Astrocyte (in vitro differentiated cells and primary cell): ENCODE data around the gene SRSF3. TPM values are rescaled to one million over a fixed set of nuclear protein-coding genes. Genes with fewer than 3 reads are reported as not detected.

Source experiments
- DNase-seq: peaks from one replicate; pipeline ENCODE4 v3.0.0-alpha.2; 2010; ENCODE audit warnings: low read depth
- FAIRE-seq: peaks from 2 replicates; lab custom pipeline; 2011; peaks lifted over from hg19 to GRCh38; lab: Jason Lieb, UNC
- H2AFZ ChIP-seq: 2 replicates; pipeline ENCODE4 v1.6.0; 2012; ENCODE audit warnings: low read depth, low read length, inconsistent platforms
- H3K27ac ChIP-seq: 2 replicates; pipeline ENCODE4 v1.5.1; 2011; ENCODE audit warnings: low read depth, low read length, inconsistent platforms
- H3K27me3 ChIP-seq: 2 replicates; pipeline ENCODE4 v1.6.0; 2011; ENCODE audit warnings: low read length, inconsistent platforms; ENCODE audit not compliant: insufficient read depth
- H3K36me3 ChIP-seq: 2 replicates; pipeline ENCODE4 v1.5.1; 2011; ENCODE audit warnings: low read length, inconsistent platforms; ENCODE audit not compliant: insufficient read depth
- H3K4me1 ChIP-seq: 2 replicates; pipeline ENCODE4 v1.5.1; 2011; ENCODE audit warnings: low read length, inconsistent platforms; ENCODE audit not compliant: insufficient read depth
- H3K4me2 ChIP-seq: 2 replicates; pipeline ENCODE4 v1.6.0; 2012; ENCODE audit warnings: low read length, inconsistent platforms
- H3K4me3 ChIP-seq: 2 replicates; pipeline ENCODE4 v1.5.1; 2011; ENCODE audit warnings: low read depth, mild to moderate bottlenecking, low read length, inconsistent platforms; ENCODE audit not compliant: insufficient read depth
- H3K79me2 ChIP-seq: 2 replicates; pipeline ENCODE4 v1.6.0; 2012; ENCODE audit warnings: mild to moderate bottlenecking, low read length, inconsistent platforms; ENCODE audit not compliant: insufficient read depth
- H3K9ac ChIP-seq: 2 replicates; pipeline ENCODE4 v1.6.0; 2012; ENCODE audit warnings: mild to moderate bottlenecking, low read length, inconsistent platforms
- H3K9me3 ChIP-seq: 2 replicates; pipeline ENCODE4 v1.5.1; 2012; ENCODE audit warnings: low read depth, mild to moderate bottlenecking, low read length, inconsistent platforms; ENCODE audit not compliant: insufficient read depth
- H4K20me1 ChIP-seq: 2 replicates; pipeline ENCODE4 v1.6.0; 2012; ENCODE audit warnings: low read length, inconsistent platforms; ENCODE audit not compliant: insufficient read depth
- H3K27ac Mint-ChIP-seq: one replicate; pipeline ENCODE4 v1.8.0; 2021; ENCODE audit warnings: mild to moderate bottlenecking, mixed read lengths; ENCODE audit not compliant: unreplicated experiment
- H3K27me3 Mint-ChIP-seq: one replicate; pipeline ENCODE4 v1.8.0; 2021; ENCODE audit warnings: low read depth, mixed read lengths; ENCODE audit not compliant: unreplicated experiment
- H3K36me3 Mint-ChIP-seq: one replicate; pipeline ENCODE4 v1.8.0; 2021; ENCODE audit warnings: low read depth, mixed read lengths; ENCODE audit not compliant: unreplicated experiment
- H3K4me1 Mint-ChIP-seq: one replicate; pipeline ENCODE4 v1.8.0; 2021; ENCODE audit warnings: low read depth, mixed read lengths; ENCODE audit not compliant: unreplicated experiment
- H3K4me3 Mint-ChIP-seq: one replicate; pipeline ENCODE4 v1.8.0; 2021; ENCODE audit warnings: mild to moderate bottlenecking, moderate library complexity, mixed read lengths; ENCODE audit not compliant: unreplicated experiment
- H3K9me3 Mint-ChIP-seq: one replicate; pipeline ENCODE4 v1.8.0; 2021; ENCODE audit warnings: mild to moderate bottlenecking, mixed read lengths; ENCODE audit not compliant: unreplicated experiment
- CTCF ChIP-seq: IDR thresholded peaks from 2 replicates; pipeline ENCODE4 v1.5.1; 2011; ENCODE audit warnings: low read depth, mild to moderate bottlenecking, inconsistent platforms, low read length, moderate library complexity; ENCODE audit not compliant: insufficient read depth
- EZH2 ChIP-seq: IDR thresholded peaks from 2 replicates; pipeline ENCODE4 v1.6.1; 2012; ENCODE audit warnings: mild to moderate bottlenecking, low read length, inconsistent platforms; ENCODE audit not compliant: insufficient read depth
- total RNA-seq: library from RNA; stranded (reverse); gene quantifications from 2 replicates; pipeline ENCODE4 v1.2.1, GENCODE V29; 2021

Gene SRSF3
- total RNA-seq, 1 donor from 2014 or later: 260 TPM

DNA sequence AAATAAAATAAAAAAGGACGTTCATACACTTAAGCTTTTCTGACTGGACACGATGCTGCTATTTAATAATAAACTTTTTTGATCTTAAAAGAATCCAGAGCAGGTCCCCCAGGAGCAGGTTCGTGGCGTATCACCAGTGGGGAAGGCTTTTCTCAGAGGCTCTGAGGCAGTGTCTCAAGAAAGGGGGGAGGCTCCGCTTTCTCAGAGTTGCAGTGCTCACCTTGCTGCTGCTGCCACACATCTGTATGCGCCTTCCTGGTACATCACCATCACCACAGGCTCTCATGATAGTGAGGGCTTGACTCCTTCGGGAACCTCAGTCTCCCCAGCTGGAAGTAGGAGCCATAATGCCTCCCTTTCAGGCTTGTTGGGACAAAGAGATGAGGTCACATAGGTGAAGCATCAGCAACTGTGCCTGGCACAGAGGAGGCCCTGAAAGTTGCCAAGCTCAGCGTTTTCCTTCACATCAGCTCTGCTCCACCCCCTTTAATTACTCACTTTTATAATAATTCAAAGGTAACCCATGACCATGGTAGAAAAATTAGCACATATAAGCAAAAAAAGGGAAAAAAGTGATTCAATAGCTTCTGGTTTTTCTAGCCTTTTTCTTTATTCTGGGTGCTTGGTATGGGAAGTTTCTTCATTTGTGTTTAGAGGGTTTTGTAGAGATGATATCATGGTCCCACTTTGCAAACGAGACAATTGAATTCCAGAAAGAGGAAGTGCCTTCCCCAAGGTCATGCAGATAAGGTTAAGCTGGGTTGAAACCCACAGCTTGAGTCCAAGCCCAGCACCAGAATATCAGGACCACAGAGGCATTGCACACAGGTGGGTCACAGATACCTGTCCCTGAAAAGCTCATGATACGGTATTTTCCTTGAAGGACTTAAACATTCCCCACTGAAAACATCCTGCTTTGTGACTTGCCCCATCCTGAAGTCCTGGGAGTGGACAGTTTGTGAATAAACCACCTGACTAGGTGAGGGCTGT, 24.5 kb downstream of the SRSF3 start:
- H3K4me2 ChIP-seq: no peak overlapping the region
- TF ChIP-seq CTCF (no peak), EZH2 (no peak)
- no peaks in the 10 kb centered on the region for H3K9me3 ChIP-seq
- peaks cover 4% of the 10 kb centered on the region for H3K36me3 ChIP-seq
- peaks cover 3% of the 10 kb centered on the region for H3K4me1 ChIP-seq
- no peak overlapping the region for H3K27ac ChIP-seq
- no peak overlapping the region for H3K27ac Mint-ChIP-seq
- H3K9ac ChIP-seq: no peak overlapping the region
- no peaks in the 10 kb centered on the region for H3K79me2 ChIP-seq
- DNase-seq: no peak
- FAIRE-seq: no peak
- H4K20me1 ChIP-seq: peaks cover 24% of the 10 kb centered on the region
- no peaks in the 10 kb centered on the region for H3K9me3 Mint-ChIP-seq
- H2AFZ ChIP-seq: no peak overlapping the region
- peaks cover 7% of the 10 kb centered on the region for H3K4me1 Mint-ChIP-seq
- no peaks in the 10 kb centered on the region for H3K27me3 ChIP-seq
- H3K27me3 Mint-ChIP-seq: peaks cover 5% of the 10 kb centered on the region
- H3K4me3 ChIP-seq: no peak overlapping the region
- peaks cover 2% of the 10 kb centered on the region for H3K36me3 Mint-ChIP-seq
- no peak overlapping the region for H3K4me3 Mint-ChIP-seq

- Histone ChIP-seq H3K27ac (no peak overlapping the region), H3K4me1 (peaks cover 11% of the 10 kb centered on the region), H3K4me2 (no peak overlapping the region), H4K20me1 (peaks cover 24% of the 10 kb centered on the region), H3K36me3 (peaks cover 4% of the 10 kb centered on the region), H3K4me3 (no peak overlapping the region), H3K79me2 (no peaks in the 10 kb centered on the region), H3K9ac (no peak overlapping the region), H2AFZ (no peak overlapping the region), H3K9me3 (no peaks in the 10 kb centered on the region), H3K27me3 (no peaks in the 10 kb centered on the region)
- TF ChIP-seq CTCF (no peak), EZH2 (no peak)
- DNase-seq (no peak), FAIRE-seq (no peak)
- H3K27ac Mint-ChIP-seq: no peak overlapping the region
- peaks cover 13% of the 10 kb centered on the region for H3K4me1 Mint-ChIP-seq
- H3K9me3 Mint-ChIP-seq: no peaks in the 10 kb centered on the region
- H3K36me3 Mint-ChIP-seq: peaks cover 2% of the 10 kb centered on the region
- peaks cover 9% of the 10 kb centered on the region for H3K27me3 Mint-ChIP-seq
- H3K4me3 Mint-ChIP-seq: no peak overlapping the region
These were observed 27.3 kb downstream of the SRSF3 start for GRCh38 chr6:36621371-36621855.
